CD4-positive, alpha-beta T cell treated with Interleukin-15 for 1 hour (primary cell): ENCODE data around the gene PPP4R1.
A peak's percentile ranks its signal among the peaks of the same experiment; 100 is the strongest.
"Not testable (repeated sequence)": the region's sequence is repeated elsewhere in the genome, so short reads cannot be mapped to it uniquely, and the experiment has no call there.

ENCODE experiments used
- DNase-seq: peaks from one replicate; pipeline ENCODE4 v3.0.0-alpha.2; 2020

Gene PPP4R1

DNA sequence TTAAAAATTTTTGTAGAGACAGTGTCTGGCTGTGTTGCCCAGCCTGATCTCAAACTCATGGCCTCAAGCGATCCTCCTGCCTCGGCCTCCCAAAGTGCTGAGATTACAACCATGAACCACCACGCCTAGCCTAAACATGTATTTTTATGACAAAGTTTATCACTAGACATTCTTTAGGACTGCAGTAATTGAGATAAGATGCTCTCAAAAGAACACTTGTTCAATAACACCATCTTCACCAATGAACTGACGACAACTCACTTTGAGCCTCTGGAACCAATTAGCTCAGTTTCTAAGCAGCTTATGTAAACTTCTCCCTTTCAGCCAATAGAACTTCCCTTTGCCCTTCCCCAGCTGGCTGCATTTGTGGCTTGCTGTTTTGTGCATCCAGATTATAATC lies 15.3 kb upstream of the PPP4R1 start:
- DNase-seq: no peak

DNA sequence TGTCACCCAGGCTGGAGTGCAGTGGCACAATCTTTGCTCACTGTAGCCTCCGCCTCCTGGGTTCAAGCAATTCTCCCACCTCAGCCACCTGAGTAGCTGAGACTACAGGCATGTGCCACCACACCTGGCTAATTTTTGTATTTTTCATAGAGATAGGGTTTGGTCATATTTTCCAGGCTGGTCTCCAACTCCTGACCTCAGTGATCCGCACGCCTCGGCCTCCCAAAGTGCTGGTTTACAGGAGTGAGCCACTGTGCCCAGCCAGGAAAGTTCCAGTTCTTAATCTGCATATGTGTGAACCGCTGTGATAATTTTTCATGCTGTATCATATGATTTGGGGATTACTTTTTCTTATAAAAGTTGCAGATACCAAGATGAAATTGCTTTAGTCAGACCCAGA lies 14.6 kb upstream of the PPP4R1 start:
- DNase-seq: no peak

DNA sequence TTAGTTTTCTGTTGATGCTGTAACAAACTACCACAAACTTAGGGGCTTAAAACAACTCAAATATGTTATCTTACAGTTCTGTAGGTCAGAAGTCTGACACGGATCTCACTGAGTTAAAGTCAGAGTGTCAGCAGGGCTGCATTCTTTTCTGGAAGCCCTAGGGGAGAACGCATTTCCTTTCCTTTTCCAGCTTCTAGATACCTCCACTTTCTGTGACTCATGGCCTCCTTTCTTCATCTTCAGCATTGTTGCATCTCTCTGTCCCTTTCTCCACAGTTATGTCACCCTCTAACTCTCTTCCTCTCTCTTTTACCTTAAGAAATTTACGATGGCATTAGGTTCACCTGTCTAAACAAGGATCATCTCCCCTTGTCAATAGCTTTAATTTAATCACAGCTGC lies 13.3 kb upstream of the PPP4R1 start:
- no peak for DNase-seq

DNA sequence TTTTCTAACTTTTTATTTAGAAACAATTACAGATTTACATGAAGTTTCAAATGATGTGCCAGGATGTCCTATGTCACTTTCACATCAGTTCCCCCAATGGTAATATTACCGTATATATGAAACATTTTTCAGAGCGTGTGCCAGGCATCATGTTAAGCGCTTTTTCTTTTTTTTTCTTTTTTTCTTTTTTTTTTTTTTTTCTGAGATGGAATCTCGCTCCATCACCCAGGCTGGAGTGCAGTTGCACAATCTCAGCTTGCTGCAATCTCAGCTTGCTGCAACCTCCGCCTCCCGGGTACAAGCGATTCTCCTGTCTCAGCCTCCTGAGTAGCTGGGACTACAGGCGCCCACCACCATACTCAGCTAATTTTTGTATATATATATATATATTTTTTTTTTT lies 5.6 kb upstream of the PPP4R1 start:
- DNase-seq: no peak

DNA sequence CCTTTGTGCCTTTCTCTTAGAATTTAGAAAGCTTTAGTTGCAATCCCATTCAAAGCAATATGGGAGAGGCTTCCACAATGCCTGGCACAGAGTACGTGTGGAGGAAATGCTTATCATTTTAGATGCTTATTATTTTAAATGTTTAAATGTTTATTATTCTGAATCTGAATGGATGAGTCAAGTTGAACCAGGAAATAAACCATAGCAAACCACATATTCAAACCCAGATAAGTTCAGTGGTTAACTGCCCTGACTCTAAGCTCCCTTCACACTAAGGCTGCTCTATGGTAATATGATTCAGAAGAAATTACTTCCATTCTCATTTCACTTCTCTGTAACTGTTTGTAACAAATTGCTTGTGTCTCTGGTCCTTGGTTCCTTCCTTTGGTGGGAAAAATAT lies 5.2 kb upstream of the PPP4R1 start:
- DNase-seq: no peak

DNA sequence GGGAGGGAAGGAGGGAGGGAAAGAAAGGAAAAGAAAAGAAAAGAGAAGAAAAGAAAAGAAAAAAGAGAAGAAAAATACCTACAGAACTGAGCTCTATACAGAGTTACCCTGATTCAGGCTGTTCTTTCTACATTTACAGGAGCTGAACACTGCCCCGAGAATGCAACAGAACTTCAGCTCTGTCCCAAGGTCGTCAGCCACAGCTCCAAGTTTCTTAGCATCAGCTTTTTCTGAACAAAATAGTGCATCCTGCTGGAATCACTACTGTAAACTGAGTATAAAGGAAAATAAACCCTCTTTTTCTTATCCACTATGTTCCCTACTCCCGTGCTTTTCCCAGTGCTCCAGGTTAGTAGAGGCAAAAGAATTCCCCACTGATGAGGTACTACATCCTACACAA lies 4.7 kb upstream of the PPP4R1 start:
- no peak for DNase-seq

DNA sequence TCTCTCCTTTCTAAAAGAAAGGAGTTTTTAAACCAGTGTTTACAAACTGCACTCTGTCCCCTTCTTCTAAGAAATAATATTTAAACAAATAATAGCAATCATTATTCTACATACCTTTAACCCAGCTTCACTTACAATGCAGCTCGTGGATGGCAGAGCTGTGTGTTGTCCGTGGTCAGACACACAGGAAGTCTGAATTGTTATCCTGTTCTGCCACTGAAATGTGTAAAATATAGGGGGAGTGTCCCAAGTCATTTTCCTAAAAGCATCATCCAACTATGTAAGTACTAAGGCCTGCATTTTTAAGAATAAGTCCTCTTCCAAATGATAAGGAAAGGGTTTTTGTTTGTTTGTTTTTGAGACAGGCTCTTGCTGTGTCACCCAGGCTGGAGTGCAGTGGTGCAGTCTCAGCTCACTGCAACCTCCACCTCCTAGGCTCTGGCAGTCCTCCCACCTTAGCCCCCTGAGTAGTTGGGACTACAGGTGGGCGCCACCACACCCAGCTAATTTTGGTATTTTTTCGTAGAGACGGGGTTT lies 2.7 kb upstream of the PPP4R1 start:
- DNase-seq: no peak

DNA sequence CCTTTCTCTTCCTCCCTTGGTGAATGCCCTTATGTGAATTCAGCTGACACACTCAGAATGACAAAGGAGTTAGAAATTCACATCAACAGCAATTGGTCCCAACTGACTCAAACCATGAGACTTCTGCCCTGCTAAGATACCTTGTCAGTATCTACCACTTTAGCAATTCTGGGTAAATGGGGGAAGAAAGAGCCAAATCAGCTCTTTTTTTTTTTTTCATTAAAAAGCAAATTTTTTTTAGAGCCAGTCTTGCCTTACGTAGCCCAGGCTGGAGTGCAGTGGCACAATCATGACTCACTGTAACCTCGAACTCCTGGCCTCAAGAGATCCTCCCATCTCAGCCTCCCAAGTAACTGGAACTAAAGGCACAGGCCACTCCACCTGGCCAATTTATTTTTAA lies 1.7 kb upstream of the PPP4R1 start:
- DNase-seq: no peak

DNA sequence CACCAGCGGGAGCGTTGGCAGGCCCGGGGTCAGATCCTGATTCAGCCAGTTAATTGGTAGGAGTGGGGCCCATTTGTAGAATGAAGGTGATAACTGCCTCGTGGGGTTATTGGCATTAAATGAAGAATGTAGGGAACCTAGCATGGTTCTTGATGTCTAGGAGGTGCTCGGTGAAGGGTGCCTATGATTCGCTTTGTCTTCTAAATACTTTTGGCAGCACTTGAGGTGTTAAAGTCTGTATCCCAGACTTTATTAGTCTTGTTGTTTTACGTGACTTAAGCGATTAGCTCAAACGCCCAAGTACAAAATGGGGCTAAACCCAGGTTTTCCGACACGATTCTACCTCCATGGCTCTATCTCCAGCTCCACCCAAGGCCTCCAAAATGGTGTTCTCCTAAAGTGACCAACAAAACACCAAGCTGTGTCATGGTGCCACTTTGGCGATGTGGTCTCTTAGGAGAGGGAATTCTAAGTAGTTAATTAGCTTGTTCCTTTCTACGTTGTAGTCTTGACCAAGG lies 980 bp upstream of the PPP4R1 start:
- DNase-seq: no peak

DNA sequence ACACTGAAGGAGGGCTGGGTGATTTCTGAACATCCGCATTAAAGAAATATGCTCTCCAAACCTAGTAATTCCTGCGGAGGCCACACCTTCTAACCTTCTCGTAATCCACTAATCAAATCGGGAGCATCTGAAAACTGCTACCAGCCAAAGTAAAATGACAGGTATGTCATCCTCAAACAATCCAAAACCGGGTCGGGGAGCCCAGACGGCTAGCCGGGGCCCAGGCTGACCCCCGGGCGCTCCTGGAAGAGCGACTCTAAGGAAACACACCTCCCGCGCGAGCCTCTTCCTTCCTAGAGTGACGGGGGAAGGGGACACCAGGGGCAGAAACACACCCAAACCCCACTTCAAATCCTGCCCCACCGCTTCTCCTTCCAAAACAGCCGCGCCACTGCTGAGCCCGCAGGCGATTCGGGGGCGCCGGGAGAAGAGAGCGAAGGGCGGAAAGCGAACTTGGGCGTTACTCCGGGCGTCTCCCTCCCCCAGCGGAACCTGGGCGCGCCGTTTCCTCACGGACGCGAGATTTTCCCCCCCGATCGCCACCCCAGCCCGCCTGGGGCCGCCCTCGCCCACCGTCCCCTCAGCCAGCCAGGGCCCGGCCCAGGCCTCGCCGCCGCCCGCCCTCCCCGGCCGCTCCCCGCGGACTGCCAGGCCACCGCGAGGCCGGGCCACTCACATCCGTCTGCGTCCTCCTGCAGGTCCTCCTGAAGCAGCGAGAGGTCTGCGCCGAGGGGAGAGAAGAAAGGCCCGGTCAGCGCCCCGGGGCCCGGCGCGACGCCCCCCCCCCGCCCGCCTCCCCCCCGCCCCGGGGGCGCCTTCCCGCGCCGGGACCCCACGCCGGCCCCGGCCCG lies 584 bp downstream of the PPP4R1 start:
- peak; percentile 25 for DNase-seq

DNA sequence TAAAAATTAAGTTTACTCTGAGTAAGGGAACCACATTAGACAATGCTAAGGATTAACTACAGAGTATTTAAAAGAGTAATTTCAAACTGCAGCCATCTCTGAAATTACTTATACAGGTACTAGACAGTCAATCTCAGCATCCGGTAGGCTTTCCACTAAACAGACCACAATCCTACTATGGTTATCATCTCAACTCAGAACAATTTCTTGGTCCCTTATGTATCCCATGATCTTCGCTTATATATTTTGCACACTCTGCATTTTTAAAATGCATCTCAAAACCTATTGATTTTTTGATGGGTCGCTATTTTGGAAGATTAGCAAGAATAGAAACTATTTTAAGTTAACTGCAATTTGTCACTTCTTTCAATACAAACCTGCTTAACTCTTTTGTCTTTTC lies 1.4 kb downstream of the PPP4R1 start:
- DNase-seq: no peak

DNA sequence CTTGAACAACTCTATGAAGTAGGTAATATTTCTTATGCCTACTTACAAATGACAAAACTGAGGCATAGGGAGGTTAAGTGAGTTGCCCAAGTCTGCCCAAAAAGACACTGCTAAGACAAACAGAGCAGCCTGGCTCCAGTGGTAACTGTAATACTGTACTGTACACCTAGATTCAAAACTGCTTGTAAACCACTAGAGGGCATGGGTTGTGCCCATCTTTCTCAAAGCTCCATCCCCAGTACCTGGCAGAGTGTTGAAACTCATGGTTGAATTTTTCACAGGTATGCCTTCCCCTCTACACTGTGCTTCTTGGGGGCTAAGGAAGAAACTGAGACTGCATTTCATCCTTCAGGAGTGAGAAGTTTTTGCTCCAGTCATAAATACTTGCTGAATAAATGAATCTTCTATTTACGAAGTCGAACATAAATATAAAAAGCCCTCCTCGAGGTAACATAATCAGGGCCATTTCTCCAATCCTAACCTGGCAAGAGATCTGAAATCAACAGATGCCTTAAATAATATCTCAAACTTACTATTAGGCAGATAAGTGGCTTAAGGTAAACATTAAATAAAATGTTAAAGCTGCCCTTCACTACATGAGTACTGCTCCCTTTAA lies 2.0 kb downstream of the PPP4R1 start:
- DNase-seq: peak; percentile 52

DNA sequence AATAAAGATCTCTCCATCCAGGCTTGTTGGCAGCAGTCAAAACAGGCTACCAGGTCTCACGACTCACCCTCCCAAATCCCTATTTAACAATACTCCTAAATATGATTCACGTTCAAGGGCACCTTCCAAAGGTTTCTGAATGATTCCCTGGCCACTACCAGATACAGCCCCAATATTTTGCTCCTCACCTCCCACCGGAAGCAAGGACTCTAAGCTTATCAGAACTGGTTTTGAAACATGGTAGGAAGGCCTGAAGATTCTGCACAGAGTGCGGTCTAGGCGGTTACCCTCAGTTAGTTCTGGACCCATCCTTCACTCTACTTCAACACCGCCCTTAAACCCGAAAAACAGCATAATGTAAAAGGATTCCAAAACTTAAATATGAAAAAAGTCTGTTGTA lies 5.2 kb downstream of the PPP4R1 start:
- DNase-seq: no peak

DNA sequence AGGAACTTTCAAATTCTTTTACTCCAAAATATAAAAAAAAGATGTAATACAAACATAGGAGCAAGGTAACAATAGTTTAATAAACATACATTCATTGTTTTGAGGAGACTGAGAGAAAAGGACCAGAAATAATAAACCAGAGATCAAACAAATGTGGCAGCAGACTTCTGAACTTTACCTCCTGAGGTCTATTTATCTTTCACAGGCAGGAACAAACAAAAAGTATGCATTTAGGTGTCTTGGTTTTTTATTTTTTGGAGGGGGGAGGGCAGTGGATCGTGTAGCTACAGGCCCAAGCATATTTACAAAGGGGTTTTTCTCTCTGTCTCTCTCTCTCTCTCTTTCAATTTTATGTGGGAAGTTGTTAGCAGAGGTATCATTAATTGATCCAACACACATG lies 5.6 kb downstream of the PPP4R1 start:
- no peak for DNase-seq

DNA sequence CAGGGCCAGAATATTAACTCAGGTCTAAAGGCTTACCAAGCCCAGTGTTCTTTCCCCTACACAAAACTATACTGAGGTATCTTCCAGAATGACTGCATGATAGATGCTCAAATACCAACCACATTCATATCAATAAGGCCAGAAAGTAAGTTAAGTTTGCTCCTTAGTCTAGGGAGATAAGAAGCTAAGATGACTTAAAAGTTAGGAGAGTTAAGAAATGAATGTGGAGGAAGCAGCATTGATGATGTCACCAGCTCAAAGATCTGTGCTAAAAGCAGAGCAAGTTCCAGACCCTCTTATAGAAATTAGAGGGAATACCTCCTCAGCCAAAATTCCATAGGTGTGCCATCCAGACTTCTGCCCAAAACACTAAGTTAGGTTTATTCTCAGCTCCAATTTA lies 6.1 kb downstream of the PPP4R1 start:
- no peak for DNase-seq

DNA sequence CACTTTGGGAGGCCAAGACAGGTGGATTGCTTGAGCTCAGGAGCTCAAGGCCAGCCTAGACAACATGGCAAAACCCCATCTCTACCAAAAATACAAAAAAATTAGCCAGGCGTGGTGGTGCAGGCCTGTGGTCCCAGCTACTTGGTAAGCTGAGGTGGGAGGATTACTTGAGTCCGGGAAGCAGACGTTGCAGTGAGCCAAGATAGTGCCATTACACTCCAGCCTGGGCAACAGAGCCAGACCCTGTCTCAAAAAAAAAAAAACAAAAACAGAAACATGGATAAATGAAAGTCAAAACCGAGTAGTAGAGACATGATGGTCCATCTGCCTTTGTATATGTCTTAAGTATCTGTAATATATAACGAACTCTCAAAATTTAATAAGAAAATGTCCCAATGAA lies 7.2 kb downstream of the PPP4R1 start:
- DNase-seq: not testable (repeated sequence)

DNA sequence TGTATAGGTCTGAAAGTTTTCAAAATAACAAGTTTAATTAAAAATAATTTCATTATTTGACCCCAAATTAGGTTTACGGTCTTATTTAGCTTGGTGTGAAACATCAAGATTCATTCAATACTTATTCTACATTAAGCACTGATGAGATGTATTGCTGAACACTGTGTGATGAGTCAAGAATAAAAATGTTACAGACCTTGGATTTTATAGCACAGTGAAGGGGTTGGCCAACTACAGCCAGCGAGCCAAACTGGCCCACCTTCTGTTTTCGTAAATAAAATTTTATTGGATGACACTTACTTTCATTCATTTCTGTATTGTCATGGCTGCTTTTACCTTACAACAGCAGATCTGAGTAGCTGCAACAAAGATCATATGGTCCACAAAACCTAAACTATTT lies 8.3 kb downstream of the PPP4R1 start:
- no peak for DNase-seq

DNA sequence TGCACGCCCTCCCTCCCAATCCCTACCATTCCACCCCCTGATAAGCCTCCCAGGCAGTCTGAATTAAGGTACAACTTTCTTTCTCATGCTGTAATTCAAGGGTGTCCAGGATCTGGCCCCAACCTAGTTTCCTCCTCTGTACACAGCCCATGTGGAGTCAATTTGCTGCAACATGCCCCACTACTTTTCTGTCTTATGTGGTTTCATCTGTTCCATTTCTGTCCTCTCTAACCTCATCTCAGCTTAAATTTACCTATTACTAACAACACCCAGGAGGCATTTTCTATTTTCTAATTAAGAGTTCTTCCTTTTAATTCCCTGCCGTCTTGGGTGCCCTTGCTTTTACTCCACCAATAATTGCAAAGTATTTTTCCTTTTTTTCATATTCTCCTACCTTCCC lies 10.0 kb downstream of the PPP4R1 start:
- DNase-seq: no peak

DNA sequence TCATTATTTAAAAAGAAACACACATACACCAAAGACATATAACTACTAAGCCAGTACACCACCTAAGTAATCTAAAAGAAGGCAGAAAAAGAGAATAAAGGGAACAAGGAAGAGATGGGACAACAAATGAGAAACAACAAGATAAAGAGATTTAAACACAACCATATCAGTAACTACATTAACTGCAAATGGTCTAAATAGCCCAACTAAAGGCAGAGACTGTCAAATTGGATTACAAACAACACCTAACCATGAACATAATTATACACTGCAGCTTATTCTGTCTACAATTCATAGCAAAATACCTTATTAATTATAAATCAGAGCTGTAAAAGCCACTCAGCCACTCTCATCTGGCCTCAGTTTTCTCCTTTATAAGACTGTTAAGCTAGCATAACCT lies 15.0 kb downstream of the PPP4R1 start:
- DNase-seq: no peak

DNA sequence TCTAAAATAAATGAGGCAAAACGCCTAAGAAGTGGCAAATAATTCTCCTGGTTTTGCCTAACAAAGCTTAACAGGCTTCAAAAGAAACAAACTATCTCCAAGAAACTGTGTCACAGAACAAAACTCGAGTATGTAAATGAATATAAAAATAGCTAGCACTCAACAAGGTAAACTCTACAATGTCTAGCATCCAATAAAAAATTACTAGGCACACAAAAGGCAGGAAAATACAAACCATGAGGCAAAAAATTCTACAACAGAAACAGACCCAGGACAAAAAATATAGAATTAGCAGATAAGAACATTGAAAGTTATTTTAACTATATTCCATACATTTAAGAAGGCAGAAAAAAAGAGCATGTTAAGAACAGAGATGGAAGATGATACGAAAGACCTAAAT lies 16.8 kb downstream of the PPP4R1 start:
- no peak for DNase-seq

DNA sequence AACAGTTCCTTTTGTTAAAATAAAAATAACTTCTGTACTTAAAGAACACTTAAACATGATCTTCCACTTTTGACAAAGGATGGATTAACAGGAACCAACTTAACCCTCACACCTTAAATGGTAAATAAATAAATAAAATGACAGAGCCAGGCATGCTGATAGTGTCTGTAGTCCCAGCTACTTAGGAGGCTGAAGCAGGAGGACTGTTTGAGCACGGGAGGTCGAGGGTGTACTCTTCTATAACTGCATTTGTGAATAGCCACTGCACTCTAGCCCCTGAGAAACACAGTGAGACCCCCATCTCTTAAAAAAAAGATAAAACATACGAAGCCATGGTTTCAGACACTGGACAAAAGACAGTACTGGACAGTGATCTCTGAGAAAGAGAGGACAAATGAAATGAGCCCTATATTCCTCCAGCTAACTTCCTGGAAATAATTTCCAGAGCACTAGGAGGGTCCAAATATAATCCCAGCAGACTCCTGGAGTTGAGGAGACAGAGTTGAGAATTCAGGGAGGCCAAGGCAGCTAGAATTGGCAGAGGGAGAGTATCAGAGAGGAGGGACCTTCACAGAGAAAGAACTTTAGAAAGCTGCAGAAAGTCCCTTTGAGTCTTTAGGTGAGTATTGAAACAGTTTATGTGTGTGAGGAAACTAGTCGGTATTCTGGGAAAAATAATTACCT lies 17.4 kb downstream of the PPP4R1 start:
- DNase-seq: no peak

DNA sequence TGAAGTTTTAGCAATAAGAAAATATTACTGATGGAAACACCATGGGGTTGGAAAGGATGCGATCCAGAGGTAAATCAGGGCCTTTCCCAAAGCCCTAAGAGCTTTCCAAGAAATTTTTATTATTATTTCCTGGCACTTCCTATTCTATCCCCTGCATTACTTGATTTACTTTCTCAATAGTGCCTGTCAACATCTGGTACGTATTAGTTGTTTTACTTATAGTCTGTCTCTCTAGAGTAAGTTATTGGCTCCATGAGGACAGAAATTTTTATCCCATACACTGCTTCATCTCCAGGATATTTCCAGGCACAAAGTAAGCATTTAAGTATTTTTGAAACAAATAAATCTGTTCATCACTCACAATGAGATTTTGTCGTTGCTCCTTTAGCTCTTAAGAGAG lies 18.1 kb downstream of the PPP4R1 start:
- no peak for DNase-seq

DNA sequence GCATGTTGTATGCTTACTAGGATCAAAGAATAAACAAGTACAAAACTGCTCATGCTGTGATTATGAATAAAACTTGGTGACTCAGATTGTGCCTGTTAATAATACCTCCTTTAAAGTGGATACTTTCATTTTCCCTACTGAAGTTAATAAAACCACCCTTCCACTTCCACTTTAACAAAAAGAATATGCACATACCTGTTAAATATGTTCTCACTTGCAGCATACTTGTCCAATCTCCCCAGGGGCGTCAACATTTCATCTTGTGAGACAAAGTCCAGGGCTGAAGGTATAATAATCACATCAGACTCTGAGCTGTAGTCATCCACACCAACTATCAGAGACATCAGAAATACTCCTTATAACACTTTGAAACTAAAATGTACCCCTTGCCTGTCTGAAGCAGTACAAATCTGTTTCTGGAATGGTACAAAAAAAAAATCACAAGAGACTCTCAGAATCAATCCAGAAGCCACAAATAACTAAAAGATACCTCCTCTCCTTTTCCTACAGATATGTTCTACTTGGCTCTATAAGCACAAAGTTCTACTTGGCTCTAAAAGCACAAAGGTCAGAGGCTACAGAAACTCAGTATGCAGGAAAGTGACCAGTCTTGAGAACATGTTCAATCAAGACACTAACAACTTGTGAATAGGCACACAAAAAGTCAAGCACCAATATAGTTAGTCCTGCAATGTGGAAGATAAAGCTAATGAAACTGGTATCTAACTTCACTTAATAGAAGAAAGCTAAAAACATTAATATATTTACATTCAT lies 19.3 kb downstream of the PPP4R1 start:
- no peak for DNase-seq
